ENCODE data around the gene ZBTB20. TPM values are rescaled to one million over a fixed set of nuclear protein-coding genes. Genes with fewer than 3 reads are reported as not detected.

The ZBTB20 gene
- total RNA-seq, 5 donors from 2014 or later (not counting 1 experiment from before 2014, with no cell fraction given) = 43.1 to 80.7 (median 48.4) TPM

GRCh38 chr3:114886905-114887304 lies 260.2 kb downstream of the ZBTB20 start:
- H3K4me3 ChIP-seq (ENCODE audit: control insufficient read depth in 1 of 2, extremely low read depth in 1 of 2, low read length in 1 of 2) = no peak overlapping the region
- ATAC-seq (replicated peaks in 1 of 4) = no peak
- peaks cover 27% of the 10 kb centered on the region for H3K36me3 Mint-ChIP-seq

DNA sequence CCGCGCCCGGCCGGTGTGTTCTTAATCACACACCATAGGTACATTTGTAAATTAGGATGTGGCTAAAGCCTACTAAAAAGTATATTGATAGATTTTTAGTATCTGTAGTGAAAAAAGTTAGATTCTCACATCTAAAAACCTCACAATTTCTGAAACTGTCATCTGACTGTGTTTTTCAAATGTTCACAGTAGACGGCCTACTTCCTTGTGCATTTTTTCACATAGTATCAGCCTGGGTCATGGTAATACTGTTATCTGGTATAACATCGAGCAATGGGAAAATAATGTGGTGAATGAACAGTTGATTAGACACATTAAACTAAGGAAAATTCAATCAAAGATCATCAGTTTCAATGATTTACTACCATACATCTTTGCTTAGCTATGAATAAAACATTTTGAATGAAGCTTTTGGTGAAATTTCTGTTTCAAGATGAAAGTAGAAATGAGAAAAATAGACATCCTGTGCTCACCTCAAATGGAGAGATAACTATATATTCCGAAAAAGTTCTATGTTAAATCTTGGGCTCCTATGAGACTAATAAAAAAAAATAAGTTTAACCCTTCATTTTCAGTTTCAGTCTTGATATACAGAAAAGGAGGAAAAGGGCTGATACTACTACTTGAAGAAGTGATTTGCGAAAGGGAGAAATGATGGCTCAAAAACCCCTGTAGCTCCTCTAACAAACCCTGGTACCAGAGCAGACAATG lies 262.7 kb downstream of the ZBTB20 start:
- WGBS (ENCODE audit: insufficient coverage) = no CpG with 5 or more reads among the region's 8 CpGs
- Mint-ChIP-seq H3K4me3 (no peak overlapping the region), H3K27ac (no peak overlapping the region), H3K36me3 (peaks cover 30% of the 10 kb centered on the region), H3K9me3 (peaks cover 0 to 2% (median 0%) of the 10 kb centered on the region in 3 donors), H3K27me3 (no peaks in the 10 kb centered on the region), H3K4me1 (peaks cover 15 to 21% (median 17%) of the 10 kb centered on the region in 3 donors)
- DNase-seq (no peak), ATAC-seq (replicated peaks in 1 of 4) (no peak)
- no peak overlapping the region for H3K27ac ChIP-seq (ENCODE audit: low read length)
- H3K9me3 ChIP-seq = no peaks in the 10 kb centered on the region
- H3K4me3 ChIP-seq (ENCODE audit: control insufficient read depth in 1 of 2, extremely low read depth in 1 of 2, low read length in 1 of 2) = no peak overlapping the region
- no peaks in the 10 kb centered on the region for H3K4me1 ChIP-seq (ENCODE audit: control insufficient read depth in 1 of 2, extremely low read depth in 1 of 2, insufficient read depth in 2 of 2, low read length in 2 of 2)
- ChIA-PET CTCF (no interaction called here), POLR2A (no interaction called here)
- H3K36me3 ChIP-seq (ENCODE audit: control insufficient read depth in 2 of 2, extremely low read depth in 1 of 2, insufficient read depth in 1 of 2, low read length in 1 of 2) = no peaks in the 10 kb centered on the region
- no peaks in the 10 kb centered on the region for H3K27me3 ChIP-seq (replicated peaks in 1 of 2; ENCODE audit: control insufficient read depth in 2 of 2, extremely low read depth in 1 of 2, insufficient read depth in 2 of 2, low read length in 1 of 2)

More at GRCh38 chr3:114886905-114887304, 260.2 kb downstream of the ZBTB20 start:
- no peaks in the 10 kb centered on the region for H3K27me3 Mint-ChIP-seq
- ChIA-PET CTCF (no interaction called here), POLR2A (no interaction called here)
- no peak overlapping the region for H3K27ac Mint-ChIP-seq
- H3K4me1 Mint-ChIP-seq = peaks cover 12 to 15% (median 14%) of the 10 kb centered on the region in 3 donors
- no peak overlapping the region for H3K4me3 Mint-ChIP-seq
- Histone ChIP-seq H3K27me3 (replicated peaks in 1 of 2; ENCODE audit: control insufficient read depth in 2 of 2, extremely low read depth in 1 of 2, insufficient read depth in 2 of 2, low read length in 1 of 2) (no peaks in the 10 kb centered on the region), H3K36me3 (ENCODE audit: control insufficient read depth in 2 of 2, extremely low read depth in 1 of 2, insufficient read depth in 1 of 2, low read length in 1 of 2) (no peaks in the 10 kb centered on the region), H3K9me3 (no peaks in the 10 kb centered on the region), H3K27ac (ENCODE audit: low read length) (no peak overlapping the region), H3K4me1 (ENCODE audit: control insufficient read depth in 1 of 2, extremely low read depth in 1 of 2, insufficient read depth in 2 of 2, low read length in 2 of 2) (no peaks in the 10 kb centered on the region)
- 92% methylated on average over 2 of the region's 4 CpGs for WGBS (ENCODE audit: insufficient coverage)
- DNase-seq = no peak
- H3K9me3 Mint-ChIP-seq = peaks cover 0 to 2% (median 0%) of the 10 kb centered on the region in 3 donors

DNA sequence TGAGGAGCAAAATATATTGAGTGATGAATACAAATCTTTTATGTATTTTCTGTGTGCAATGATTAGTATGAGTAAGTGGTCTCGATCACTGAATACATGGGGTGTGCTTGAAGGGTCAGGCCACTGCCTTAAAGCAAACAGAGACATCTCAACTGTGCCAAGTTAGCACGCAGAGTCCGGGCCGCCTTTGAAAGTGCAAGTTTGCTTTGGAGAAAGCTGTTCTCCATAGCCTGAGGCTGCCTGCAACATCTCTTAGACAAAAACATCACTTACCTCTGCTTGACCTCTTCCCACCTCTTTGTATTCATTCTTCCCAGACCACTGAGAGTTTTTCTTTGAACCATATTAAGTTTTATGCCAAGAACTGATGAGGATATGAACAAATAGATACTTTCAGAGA lies 267.0 kb downstream of the ZBTB20 start:
- no peak overlapping the region for H3K27ac ChIP-seq (ENCODE audit: low read length)
- Mint-ChIP-seq H3K27ac (no peak overlapping the region), H3K27me3 (no peaks in the 10 kb centered on the region), H3K9me3 (peaks cover 0 to 2% (median 0%) of the 10 kb centered on the region in 3 donors), H3K36me3 (peaks cover 27% of the 10 kb centered on the region), H3K4me1 (peaks cover 0 to 17% (median 9%) of the 10 kb centered on the region in 3 donors), H3K4me3 (no peak overlapping the region)
- ChIA-PET CTCF (no interaction called here), POLR2A (no interaction called here)
- no peaks in the 10 kb centered on the region for H3K4me1 ChIP-seq (ENCODE audit: control insufficient read depth in 1 of 2, extremely low read depth in 1 of 2, insufficient read depth in 2 of 2, low read length in 2 of 2)
- no peaks in the 10 kb centered on the region for H3K36me3 ChIP-seq (ENCODE audit: control insufficient read depth in 2 of 2, extremely low read depth in 1 of 2, insufficient read depth in 1 of 2, low read length in 1 of 2)
- no peak for DNase-seq
- H3K4me3 ChIP-seq (ENCODE audit: control insufficient read depth in 1 of 2, extremely low read depth in 1 of 2, low read length in 1 of 2) = no peak overlapping the region
- ATAC-seq (replicated peaks in 1 of 4) = no peak
- no peaks in the 10 kb centered on the region for H3K9me3 ChIP-seq
- no peaks in the 10 kb centered on the region for H3K27me3 ChIP-seq (replicated peaks in 1 of 2; ENCODE audit: control insufficient read depth in 2 of 2, extremely low read depth in 1 of 2, insufficient read depth in 2 of 2, low read length in 1 of 2)
- WGBS (ENCODE audit: insufficient coverage) = 100% methylated on average over 1 of the region's 4 CpGs

DNA sequence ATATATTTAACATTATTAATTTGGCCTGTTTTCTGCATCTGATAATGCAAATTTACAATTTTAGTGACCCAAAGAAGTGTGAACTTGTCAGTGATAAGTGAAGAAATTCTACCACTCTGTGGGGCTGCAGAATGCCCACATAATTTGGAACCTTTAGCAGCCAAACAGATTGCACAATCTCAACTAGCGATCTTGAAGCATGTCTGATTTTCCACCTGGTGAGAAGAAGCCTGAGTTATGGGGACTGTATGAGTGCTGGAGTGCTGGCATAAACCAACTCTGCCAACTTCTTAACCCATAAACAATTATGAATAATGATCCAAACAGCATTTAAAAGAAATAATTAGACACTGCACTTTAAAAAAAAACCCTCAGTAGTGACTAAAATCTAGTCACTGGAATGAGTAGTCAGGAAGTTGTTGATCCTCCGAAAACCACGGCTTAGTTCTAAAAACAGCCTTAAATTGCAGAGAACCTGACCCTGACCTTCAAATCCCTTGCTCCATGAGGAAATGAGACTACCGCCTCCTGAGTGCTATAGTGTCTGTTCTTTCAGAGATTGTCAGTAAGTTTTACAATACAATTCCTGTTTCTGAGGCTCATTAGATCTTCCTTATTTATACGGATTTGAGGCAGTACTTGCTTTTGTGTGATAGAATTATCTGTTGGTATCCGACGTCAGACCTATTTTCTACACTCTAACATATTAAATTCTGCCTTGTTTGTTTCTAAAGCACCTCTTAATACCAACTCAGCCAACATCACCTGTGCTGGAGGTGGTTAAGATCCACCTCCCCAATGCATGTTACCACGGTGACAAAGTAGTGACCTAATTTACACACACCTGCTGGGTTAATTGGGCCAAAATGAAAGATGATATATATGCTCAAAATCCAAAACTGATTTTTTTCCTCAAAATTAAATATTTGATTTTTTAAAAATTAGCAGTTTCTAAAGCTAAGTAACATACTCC lies 267.7 kb downstream of the ZBTB20 start:
- Mint-ChIP-seq H3K4me1 (peaks cover 0 to 18% (median 6%) of the 10 kb centered on the region in 3 donors), H3K27me3 (no peaks in the 10 kb centered on the region), H3K27ac (no peak overlapping the region), H3K4me3 (no peak overlapping the region), H3K36me3 (peaks cover 22% of the 10 kb centered on the region), H3K9me3 (peaks cover 0 to 1% (median 0%) of the 10 kb centered on the region in 3 donors)
- H3K9me3 ChIP-seq = no peaks in the 10 kb centered on the region
- H3K36me3 ChIP-seq (ENCODE audit: control insufficient read depth in 2 of 2, extremely low read depth in 1 of 2, insufficient read depth in 1 of 2, low read length in 1 of 2) = no peaks in the 10 kb centered on the region
- H3K27me3 ChIP-seq (replicated peaks in 1 of 2; ENCODE audit: control insufficient read depth in 2 of 2, extremely low read depth in 1 of 2, insufficient read depth in 2 of 2, low read length in 1 of 2) = no peaks in the 10 kb centered on the region
- ATAC-seq (replicated peaks in 1 of 4) = no peak
- CTCF ChIA-PET = no interaction called here
- POLR2A ChIA-PET = no interaction called here
- H3K4me1 ChIP-seq (ENCODE audit: control insufficient read depth in 1 of 2, extremely low read depth in 1 of 2, insufficient read depth in 2 of 2, low read length in 2 of 2) = no peaks in the 10 kb centered on the region
- no peak for DNase-seq
- no CpG with 5 or more reads among the region's 8 CpGs for WGBS (ENCODE audit: insufficient coverage)
- H3K27ac ChIP-seq (ENCODE audit: low read length) = no peak overlapping the region
- H3K4me3 ChIP-seq (ENCODE audit: control insufficient read depth in 1 of 2, extremely low read depth in 1 of 2, low read length in 1 of 2) = no peak overlapping the region

GRCh38 chr3:114878114-114878839 lies 268.8 kb downstream of the ZBTB20 start:
- H3K4me3 ChIP-seq (ENCODE audit: control insufficient read depth in 1 of 2, extremely low read depth in 1 of 2, low read length in 1 of 2) = no peak overlapping the region
- H3K27me3 ChIP-seq (replicated peaks in 1 of 2; ENCODE audit: control insufficient read depth in 2 of 2, extremely low read depth in 1 of 2, insufficient read depth in 2 of 2, low read length in 1 of 2) = no peaks in the 10 kb centered on the region
- H3K4me1 Mint-ChIP-seq = peaks cover 0 to 18% (median 7%) of the 10 kb centered on the region in 3 donors
- ATAC-seq (replicated peaks in 1 of 4) (no peak), DNase-seq (no peak)
- H3K36me3 Mint-ChIP-seq = peaks cover 20% of the 10 kb centered on the region
- WGBS (ENCODE audit: insufficient coverage) = no CpG with 5 or more reads among the region's 5 CpGs
- H3K4me3 Mint-ChIP-seq = no peak overlapping the region
- ChIA-PET CTCF (interaction anchor here in 1 of 2 donors (0.7 kb wide), 1 partner anchor 273 kb away, joined by 4 read pairs; no protein-coding TSS in a partner anchor), POLR2A (interaction anchor here in 1 of 2 donors (0.7 kb wide), 1 partner anchor 259 kb away, joined by 5 read pairs; no protein-coding TSS in a partner anchor)
- H3K9me3 ChIP-seq = no peaks in the 10 kb centered on the region
- H3K36me3 ChIP-seq (ENCODE audit: control insufficient read depth in 2 of 2, extremely low read depth in 1 of 2, insufficient read depth in 1 of 2, low read length in 1 of 2) = no peaks in the 10 kb centered on the region
- H3K27ac Mint-ChIP-seq = no peak overlapping the region
- H3K27ac ChIP-seq (ENCODE audit: low read length) = no peak overlapping the region
- no peaks in the 10 kb centered on the region for H3K4me1 ChIP-seq (ENCODE audit: control insufficient read depth in 1 of 2, extremely low read depth in 1 of 2, insufficient read depth in 2 of 2, low read length in 2 of 2)
- no peaks in the 10 kb centered on the region for H3K27me3 Mint-ChIP-seq
- no peaks in the 10 kb centered on the region for H3K9me3 Mint-ChIP-seq

Measured in T-cell (primary cell).